ENCODE measurements around the gene PTPRG. TPM values are rescaled to one million over a fixed set of nuclear protein-coding genes. Genes with fewer than 3 reads are reported as not detected.
A peak's percentile ranks its signal among the peaks of the same experiment; 100 is the strongest.

Gene PTPRG
- total and polyA plus RNA-seq, 12 donors, result 6.3 to 119 (median 72.2) TPM

DNA sequence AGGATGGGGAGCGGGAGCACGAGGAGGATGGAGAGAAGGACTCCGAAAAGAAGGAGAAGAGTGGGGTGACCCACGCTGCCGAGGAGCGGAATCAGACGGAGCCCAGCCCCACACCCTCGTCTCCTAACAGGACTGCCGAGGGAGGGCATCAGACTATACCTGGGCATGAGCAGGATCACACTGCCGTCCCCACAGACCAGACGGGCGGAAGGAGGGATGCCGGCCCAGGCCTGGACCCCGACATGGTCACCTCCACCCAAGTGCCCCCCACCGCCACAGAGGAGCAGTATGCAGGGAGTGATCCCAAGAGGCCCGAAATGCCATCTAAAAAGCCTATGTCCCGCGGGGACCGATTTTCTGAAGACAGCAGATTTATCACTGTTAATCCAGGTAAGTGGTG, 642.2 kb downstream of the PTPRG start:
- TF ChIP-seq, protein P1, sequence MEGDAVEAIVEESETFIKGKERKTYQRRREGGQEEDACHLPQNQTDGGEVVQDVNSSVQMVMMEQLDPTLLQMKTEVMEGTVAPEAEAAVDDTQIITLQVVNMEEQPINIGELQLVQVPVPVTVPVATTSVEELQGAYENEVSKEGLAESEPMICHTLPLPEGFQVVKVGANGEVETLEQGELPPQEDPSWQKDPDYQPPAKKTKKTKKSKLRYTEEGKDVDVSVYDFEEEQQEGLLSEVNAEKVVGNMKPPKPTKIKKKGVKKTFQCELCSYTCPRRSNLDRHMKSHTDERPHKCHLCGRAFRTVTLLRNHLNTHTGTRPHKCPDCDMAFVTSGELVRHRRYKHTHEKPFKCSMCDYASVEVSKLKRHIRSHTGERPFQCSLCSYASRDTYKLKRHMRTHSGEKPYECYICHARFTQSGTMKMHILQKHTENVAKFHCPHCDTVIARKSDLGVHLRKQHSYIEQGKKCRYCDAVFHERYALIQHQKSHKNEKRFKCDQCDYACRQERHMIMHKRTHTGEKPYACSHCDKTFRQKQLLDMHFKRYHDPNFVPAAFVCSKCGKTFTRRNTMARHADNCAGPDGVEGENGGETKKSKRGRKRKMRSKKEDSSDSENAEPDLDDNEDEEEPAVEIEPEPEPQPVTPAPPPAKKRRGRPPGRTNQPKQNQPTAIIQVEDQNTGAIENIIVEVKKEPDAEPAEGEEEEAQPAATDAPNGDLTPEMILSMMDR (IDR thresholded peaks at IDR 0.05), result no peak
- no peak for TF ChIP-seq POLR2A (IDR thresholded peaks at IDR 0.05)
- intact Hi-C loops (cut with DNase I), result loop anchor here (10.0 kb wide), 1 partner anchor 111 kb away; no protein-coding TSS in a partner anchor
- peak in 1 of 7 donors; percentile 23 for DNase-seq
- Histone ChIP-seq H3K9me3 (replicated peaks in 1 of 3) (no peaks in the 10 kb centered on the region), H3K4me3 (no peak overlapping the region), H3K36me3 (replicated peaks in 1 of 2) (peaks cover 0 to 14% of the 10 kb centered on the region in 2 donors), H3K27me3 (no peaks in the 10 kb centered on the region), H3K4me1 (replicated peaks in 1 of 2) (no peaks in the 10 kb centered on the region), H3K27ac (no peak overlapping the region)
- WGBS, 4 donors, result 95 to 97% (median 96%) methylated on average over 18 to 19 of the region's 19 CpGs

GRCh38 chr3:62207197-62207596, 645.8 kb downstream of the PTPRG start:
- H3K27me3 ChIP-seq, result no peaks in the 10 kb centered on the region
- H3K27ac ChIP-seq, result no peak overlapping the region
- H3K9me3 ChIP-seq (replicated peaks in 1 of 3), result no peaks in the 10 kb centered on the region
- H3K36me3 ChIP-seq (replicated peaks in 1 of 2), result peaks cover 0 to 14% of the 10 kb centered on the region in 2 donors
- no peak overlapping the region for H3K4me3 ChIP-seq
- no peak for DNase-seq
- H3K4me1 ChIP-seq (replicated peaks in 1 of 2), result no peaks in the 10 kb centered on the region
- TF ChIP-seq, protein P1 (IDR thresholded peaks at IDR 0.05), result no peak
- TF ChIP-seq POLR2A (IDR thresholded peaks at IDR 0.05), result no peak
- intact Hi-C loops (cut with DNase I), result loop anchor here (10.0 kb wide), 1 partner anchor 108 kb away; no protein-coding TSS in a partner anchor
- 82 to 99% (median 91%) methylated on average over 3 of the region's 3 CpGs for WGBS, 4 donors

DNA sequence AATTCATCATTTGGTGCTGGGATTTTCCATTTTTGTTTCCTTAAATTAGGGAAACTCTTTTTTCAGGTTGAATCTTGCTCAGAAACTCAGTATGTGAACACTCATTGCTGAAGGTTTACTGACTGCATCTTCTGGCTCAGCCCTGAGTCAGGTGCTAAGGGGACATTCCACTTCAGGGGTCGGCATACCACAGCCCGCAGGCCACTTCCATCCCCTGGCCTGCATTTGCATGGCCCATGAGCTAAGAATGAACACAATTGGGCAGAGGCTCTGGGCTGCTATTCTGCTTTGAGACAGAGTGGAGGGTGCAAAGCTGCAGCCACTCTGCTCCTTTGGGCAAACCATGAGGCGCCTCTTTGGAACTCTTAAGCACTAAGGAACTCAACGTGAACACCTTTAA, 647.0 kb downstream of the PTPRG start:
- Histone ChIP-seq H3K27me3 (no peaks in the 10 kb centered on the region), H3K36me3 (replicated peaks in 1 of 2) (peaks cover 0 to 11% of the 10 kb centered on the region in 2 donors), H3K27ac (no peak overlapping the region), H3K4me1 (replicated peaks in 1 of 2) (no peaks in the 10 kb centered on the region), H3K9me3 (replicated peaks in 1 of 3) (no peaks in the 10 kb centered on the region), H3K4me3 (no peak overlapping the region)
- intact Hi-C loops (cut with DNase I), result loop anchor here (10.0 kb wide), 1 partner anchor 106 kb away; no protein-coding TSS in a partner anchor
- DNase-seq, result no peak
- TF ChIP-seq, protein P1 (IDR thresholded peaks at IDR 0.05), result no peak
- no peak for TF ChIP-seq POLR2A (IDR thresholded peaks at IDR 0.05)
- 88 to 95% (median 90%) methylated on average over 4 of the region's 4 CpGs for WGBS, 4 donors

GRCh38 chr3:62209101-62209500, 647.7 kb downstream of the PTPRG start:
- WGBS, 4 donors, result 81 to 87% (median 85%) methylated on average over 5 of the region's 5 CpGs
- no peaks in the 10 kb centered on the region for H3K27me3 ChIP-seq
- intact Hi-C loops (cut with DNase I), result loop anchor here (10.0 kb wide), 1 partner anchor 106 kb away; no protein-coding TSS in a partner anchor
- H3K9me3 ChIP-seq (replicated peaks in 1 of 3), result no peaks in the 10 kb centered on the region
- peaks cover 0 to 4% of the 10 kb centered on the region in 2 donors for H3K36me3 ChIP-seq (replicated peaks in 1 of 2)
- TF ChIP-seq POLR2A (IDR thresholded peaks at IDR 0.05), result no peak
- TF ChIP-seq, protein P1 (IDR thresholded peaks at IDR 0.05), result no peak
- no peak overlapping the region for H3K27ac ChIP-seq
- H3K4me1 ChIP-seq (replicated peaks in 1 of 2), result no peaks in the 10 kb centered on the region
- DNase-seq, result peak in 1 of 7 donors; percentile 14
- H3K4me3 ChIP-seq, result no peak overlapping the region

Data from adrenal gland (tissue), 12 donors.